Ovary (tissue), 3 donors: ENCODE measurements around the gene WDR38.

Experiments used
- POLR2A ChIP-seq: fragments of 450-650 bp; IDR thresholded peaks from one replicate; pipeline ENCODE4 v1.6.1; 2017; ENCODE audit warnings: antibody characterized with exemption, mild to moderate bottlenecking, moderate library complexity
- TF ChIP-seq, protein P1 (sequence below), 3 donors: fragments of 450-650 bp in 2 of 3; fragments of 200-600 bp in 1 of 3; IDR thresholded peaks; one replicate each; pipeline versions ENCODE4 v1.5.1 to v1.8.0; 2016 to 2022; ENCODE audit warnings: antibody characterized with exemption in 3 of 3, mild to moderate bottlenecking in 1 of 3
- donor health status: DM: no; HTN: no; CAD: no.

DNA sequence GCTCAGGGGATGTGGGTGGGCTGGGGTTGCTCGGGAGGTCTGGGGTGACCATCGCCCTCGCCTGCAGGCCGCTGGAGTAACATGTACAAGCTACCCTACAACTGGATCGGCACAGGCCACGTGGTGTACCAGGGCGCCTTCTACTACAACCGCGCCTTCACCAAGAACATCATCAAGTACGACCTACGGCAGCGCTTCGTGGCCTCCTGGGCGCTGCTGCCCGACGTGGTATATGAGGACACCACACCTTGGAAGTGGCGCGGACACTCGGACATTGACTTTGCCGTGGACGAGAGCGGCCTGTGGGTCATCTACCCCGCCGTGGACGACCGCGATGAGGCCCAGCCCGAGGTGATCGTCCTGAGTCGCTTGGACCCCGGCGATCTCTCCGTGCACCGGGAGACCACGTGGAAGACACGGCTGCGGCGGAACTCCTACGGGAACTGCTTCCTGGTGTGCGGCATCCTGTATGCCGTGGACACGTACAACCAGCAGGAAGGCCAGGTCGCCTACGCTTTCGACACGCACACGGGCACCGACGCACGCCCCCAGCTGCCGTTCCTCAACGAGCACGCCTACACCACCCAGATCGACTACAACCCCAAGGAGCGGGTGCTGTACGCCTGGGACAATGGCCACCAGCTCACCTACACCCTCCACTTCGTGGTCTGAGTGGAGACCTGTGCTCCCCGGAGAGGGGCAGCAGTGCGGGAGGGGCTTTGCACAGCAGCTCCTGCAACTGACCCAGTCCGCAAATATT is 43.3 kb upstream of the WDR38 start:
- TF ChIP-seq, protein P1, sequence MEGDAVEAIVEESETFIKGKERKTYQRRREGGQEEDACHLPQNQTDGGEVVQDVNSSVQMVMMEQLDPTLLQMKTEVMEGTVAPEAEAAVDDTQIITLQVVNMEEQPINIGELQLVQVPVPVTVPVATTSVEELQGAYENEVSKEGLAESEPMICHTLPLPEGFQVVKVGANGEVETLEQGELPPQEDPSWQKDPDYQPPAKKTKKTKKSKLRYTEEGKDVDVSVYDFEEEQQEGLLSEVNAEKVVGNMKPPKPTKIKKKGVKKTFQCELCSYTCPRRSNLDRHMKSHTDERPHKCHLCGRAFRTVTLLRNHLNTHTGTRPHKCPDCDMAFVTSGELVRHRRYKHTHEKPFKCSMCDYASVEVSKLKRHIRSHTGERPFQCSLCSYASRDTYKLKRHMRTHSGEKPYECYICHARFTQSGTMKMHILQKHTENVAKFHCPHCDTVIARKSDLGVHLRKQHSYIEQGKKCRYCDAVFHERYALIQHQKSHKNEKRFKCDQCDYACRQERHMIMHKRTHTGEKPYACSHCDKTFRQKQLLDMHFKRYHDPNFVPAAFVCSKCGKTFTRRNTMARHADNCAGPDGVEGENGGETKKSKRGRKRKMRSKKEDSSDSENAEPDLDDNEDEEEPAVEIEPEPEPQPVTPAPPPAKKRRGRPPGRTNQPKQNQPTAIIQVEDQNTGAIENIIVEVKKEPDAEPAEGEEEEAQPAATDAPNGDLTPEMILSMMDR (IDR thresholded peaks at IDR 0.05), result no peak
- TF ChIP-seq POLR2A, result no peak
